Muscle of leg (tissue), 11 donors: ENCODE data around the gene RNU7-1. TPM values are rescaled to one million over a fixed set of nuclear protein-coding genes. Genes with fewer than 3 reads are reported as not detected.

Experiments used
- DNase-seq: peaks from one replicate; pipeline ENCODE4 v3.0.0; 2013
- H3K27ac ChIP-seq: one replicate; pipeline ENCODE4 v1.5.1; 2013; ENCODE audit warnings: mild to moderate bottlenecking, low read length, control low read depth
- H3K27me3 ChIP-seq: one replicate; pipeline ENCODE4 v1.6.1; 2013; ENCODE audit warnings: low read length; ENCODE audit not compliant: control insufficient read depth, insufficient read depth
- H3K36me3 ChIP-seq: one replicate; pipeline ENCODE4 v1.6.1; 2013; ENCODE audit warnings: low read length; ENCODE audit not compliant: control insufficient read depth, insufficient read depth
- H3K4me1 ChIP-seq: one replicate; pipeline ENCODE4 v1.6.1; 2013; ENCODE audit warnings: low read length; ENCODE audit not compliant: control insufficient read depth, insufficient read depth
- H3K4me3 ChIP-seq: one replicate; pipeline ENCODE4 v1.5.1; 2013; ENCODE audit warnings: low read length, control low read depth
- H3K9me3 ChIP-seq: replicated peaks from 2 replicates; pipeline ENCODE4 v1.6.1; 2013; ENCODE audit warnings: low read depth, low read length; ENCODE audit not compliant: control insufficient read depth
- WGBS: methylation state at CpG from one replicate; pipeline ENCODE4 v1.1.5; 2013; ENCODE audit warnings: missing lambda C conversion rate; ENCODE audit not compliant: insufficient coverage; 5-methylcytosine and 5-hydroxymethylcytosine counted together
- polyA plus RNA-seq, 8 donors: library from polyadenylated mRNA; unstranded; fragments of 120-200 nt; gene quantifications; one replicate each; pipeline versions ENCODE4 v1.2.1 to v1.2.3, GENCODE V29; 2013; ENCODE audit warnings: inconsistent platforms in 1 of 8, low replicate concordance in 1 of 8; ENCODE audit not compliant: insufficient read length in 8 of 8, insufficient read depth in 1 of 8
- total RNA-seq: library from RNA; stranded (reverse); fragments of 120-200 nt; gene quantifications from one replicate; pipeline ENCODE4 v1.2.4, GENCODE V29; 2013

RNU7-1 gene
- total and polyA plus RNA-seq, 9 donors, result not detected

GRCh38 chr12:6928022-6928702 is 15.5 kb upstream of the RNU7-1 start:
- WGBS, result under 1% methylated on average over 35 of the region's 79 CpGs
- H3K36me3 ChIP-seq, result peaks cover 14% of the 10 kb centered on the region
- peaks cover 56% of the 10 kb centered on the region for H3K4me1 ChIP-seq
- no peaks in the 10 kb centered on the region for H3K9me3 ChIP-seq
- no peaks in the 10 kb centered on the region for H3K27me3 ChIP-seq
- peak overlapping the region; percentile 97 for H3K27ac ChIP-seq
- peak; percentile 51 for DNase-seq
- H3K4me3 ChIP-seq, result peak overlapping the region; percentile 92

- no peak for DNase-seq
- 2% methylated on average over 12 of the region's 19 CpGs for WGBS
- Histone ChIP-seq H3K27me3 (no peaks in the 10 kb centered on the region), H3K4me3 (peak overlapping the region; percentile 92), H3K4me1 (peaks cover 60% of the 10 kb centered on the region), H3K36me3 (peaks cover 14% of the 10 kb centered on the region), H3K27ac (peak overlapping the region; percentile 95), H3K9me3 (no peaks in the 10 kb centered on the region)
These were observed 14.8 kb upstream of the RNU7-1 start for GRCh38 chr12:6928703-6929407.

GRCh38 chr12:6929466-6930452 is 13.9 kb upstream of the RNU7-1 start:
- DNase-seq, result peak; percentile 23
- H3K4me1 ChIP-seq, result peaks cover 59% of the 10 kb centered on the region
- H3K4me3 ChIP-seq, result peak overlapping the region; percentile 92

GRCh38 chr12:6932766-6933165 is 10.8 kb upstream of the RNU7-1 start:
- no peak for DNase-seq
- peaks cover 46% of the 10 kb centered on the region for H3K36me3 ChIP-seq
- no CpG with 5 or more reads among the region's 1 CpG for WGBS
- no peaks in the 10 kb centered on the region for H3K27me3 ChIP-seq
- H3K4me3 ChIP-seq, result no peak overlapping the region
- H3K27ac ChIP-seq, result no peak overlapping the region
- H3K4me1 ChIP-seq, result peaks cover 47% of the 10 kb centered on the region
- no peaks in the 10 kb centered on the region for H3K9me3 ChIP-seq

More at GRCh38 chr12:6929466-6930452, 13.9 kb upstream of the RNU7-1 start:
- H3K36me3 ChIP-seq, result peaks cover 22% of the 10 kb centered on the region
- H3K9me3 ChIP-seq, result no peaks in the 10 kb centered on the region
- H3K27me3 ChIP-seq, result no peaks in the 10 kb centered on the region
- H3K27ac ChIP-seq, result peak overlapping the region; percentile 95
- 46% methylated on average over 2 of the region's 7 CpGs for WGBS

GRCh38 chr12:6934110-6934509 is 9.5 kb upstream of the RNU7-1 start:
- WGBS, result 23% methylated on average over 3 of the region's 8 CpGs
- Histone ChIP-seq H3K27me3 (no peaks in the 10 kb centered on the region), H3K36me3 (peaks cover 53% of the 10 kb centered on the region), H3K27ac (peak overlapping the region; percentile 69), H3K4me1 (peaks cover 52% of the 10 kb centered on the region), H3K9me3 (no peaks in the 10 kb centered on the region), H3K4me3 (no peak overlapping the region)
- DNase-seq, result peak; percentile 67

GRCh38 chr12:6935371-6936193 is 8.0 kb upstream of the RNU7-1 start:
- 39% methylated on average over 10 of the region's 14 CpGs for WGBS
- H3K4me3 ChIP-seq, result no peak overlapping the region
- no peaks in the 10 kb centered on the region for H3K27me3 ChIP-seq
- H3K27ac ChIP-seq, result peak overlapping the region; percentile 94
- DNase-seq, result peak; percentile 67
- peaks cover 40% of the 10 kb centered on the region for H3K4me1 ChIP-seq
- H3K36me3 ChIP-seq, result peaks cover 53% of the 10 kb centered on the region
- H3K9me3 ChIP-seq, result no peaks in the 10 kb centered on the region

- Histone ChIP-seq H3K4me1 (peaks cover 40% of the 10 kb centered on the region), H3K4me3 (no peak overlapping the region), H3K27ac (peak overlapping the region; percentile 94), H3K27me3 (no peaks in the 10 kb centered on the region), H3K9me3 (no peaks in the 10 kb centered on the region), H3K36me3 (peaks cover 59% of the 10 kb centered on the region)
- no peak for DNase-seq
- 68% methylated on average over 3 of the region's 3 CpGs for WGBS
These were observed 7.4 kb upstream of the RNU7-1 start for GRCh38 chr12:6936194-6936635.

GRCh38 chr12:6936636-6937480 is 6.8 kb upstream of the RNU7-1 start:
- Histone ChIP-seq H3K9me3 (no peaks in the 10 kb centered on the region), H3K4me3 (peak overlapping the region; percentile 80), H3K36me3 (peaks cover 65% of the 10 kb centered on the region), H3K27me3 (no peaks in the 10 kb centered on the region), H3K4me1 (peaks cover 40% of the 10 kb centered on the region), H3K27ac (peak overlapping the region; percentile 94)
- 13% methylated on average over 36 of the region's 36 CpGs for WGBS
- peak; percentile 76 for DNase-seq
